T-helper 9 cell (primary cell): ENCODE measurements around the gene CTCFL.

Source experiments
- DNase-seq: peaks from one replicate; pipeline ENCODE4 v3.0.0-alpha.2; 2020
- total RNA-seq, 2 donors: gene quantifications; one replicate each; lab custom pipeline; 2026; lab: John Stamatoyannopoulos, UW

The CTCFL gene, protein sequence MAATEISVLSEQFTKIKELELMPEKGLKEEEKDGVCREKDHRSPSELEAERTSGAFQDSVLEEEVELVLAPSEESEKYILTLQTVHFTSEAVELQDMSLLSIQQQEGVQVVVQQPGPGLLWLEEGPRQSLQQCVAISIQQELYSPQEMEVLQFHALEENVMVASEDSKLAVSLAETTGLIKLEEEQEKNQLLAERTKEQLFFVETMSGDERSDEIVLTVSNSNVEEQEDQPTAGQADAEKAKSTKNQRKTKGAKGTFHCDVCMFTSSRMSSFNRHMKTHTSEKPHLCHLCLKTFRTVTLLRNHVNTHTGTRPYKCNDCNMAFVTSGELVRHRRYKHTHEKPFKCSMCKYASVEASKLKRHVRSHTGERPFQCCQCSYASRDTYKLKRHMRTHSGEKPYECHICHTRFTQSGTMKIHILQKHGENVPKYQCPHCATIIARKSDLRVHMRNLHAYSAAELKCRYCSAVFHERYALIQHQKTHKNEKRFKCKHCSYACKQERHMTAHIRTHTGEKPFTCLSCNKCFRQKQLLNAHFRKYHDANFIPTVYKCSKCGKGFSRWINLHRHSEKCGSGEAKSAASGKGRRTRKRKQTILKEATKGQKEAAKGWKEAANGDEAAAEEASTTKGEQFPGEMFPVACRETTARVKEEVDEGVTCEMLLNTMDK
- 0 reads per million in 2 donors for total RNA-seq

DNA sequence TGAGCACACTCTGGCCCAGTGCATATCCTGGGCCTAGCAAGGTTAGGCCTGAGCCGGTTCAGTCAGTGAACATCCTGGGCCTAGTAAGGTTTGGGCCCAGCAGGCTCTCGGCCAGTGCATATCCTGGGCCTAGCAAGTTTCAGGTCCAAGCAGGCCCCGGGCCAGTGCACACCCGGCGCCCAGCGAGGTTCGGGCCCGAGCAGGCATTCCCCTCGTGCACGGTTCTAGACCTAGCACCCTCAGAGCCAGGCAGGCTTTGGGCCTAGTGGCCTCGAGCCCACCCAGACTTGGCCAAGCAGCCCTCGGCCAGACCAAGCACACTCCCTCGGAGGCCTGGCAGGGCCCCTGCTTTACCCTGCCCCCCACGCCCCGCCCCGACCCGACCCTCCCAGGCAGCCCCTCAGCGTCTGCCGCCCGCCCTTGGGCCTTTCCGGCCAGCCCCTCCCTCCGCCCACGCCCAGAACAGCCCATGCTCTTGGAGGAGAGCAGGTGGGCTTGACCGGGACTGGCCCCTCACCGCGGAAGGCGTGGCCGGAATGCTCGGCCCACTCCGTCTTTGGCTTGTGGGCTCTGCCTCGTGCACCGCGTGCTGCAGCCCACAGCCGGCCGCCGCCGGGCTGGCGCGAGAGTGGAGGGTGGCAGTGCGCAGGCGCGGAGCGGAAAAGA is at the start of gene CTCFL:
Gene CTCFL (minus strand): TSS at position 630 of the 666 bp plus-strand sequence. CDS start 935 bp downstream, outside the sequence.
- no peak for DNase-seq

DNA sequence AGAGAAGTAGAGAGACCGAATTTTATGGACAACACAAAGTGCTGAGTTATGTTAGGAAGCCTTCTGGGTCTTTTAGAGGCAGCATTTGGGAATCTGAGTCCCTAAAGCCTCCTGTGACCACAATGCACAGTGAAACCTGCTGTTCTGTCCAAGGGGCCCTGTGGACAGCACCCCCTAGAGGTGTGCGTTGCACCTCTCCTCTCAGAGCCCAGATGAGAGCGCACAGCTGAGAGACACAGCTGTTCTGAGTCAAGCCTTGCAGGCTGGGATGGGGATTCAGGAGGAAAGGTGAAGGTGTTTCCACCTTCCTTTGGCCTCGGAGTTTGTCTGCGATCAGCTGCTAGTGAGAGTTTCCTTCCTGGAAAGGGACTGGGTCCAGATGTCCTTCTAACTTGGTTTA is 49.0 kb upstream of the CTCFL start:
- DNase-seq, result no peak

DNA sequence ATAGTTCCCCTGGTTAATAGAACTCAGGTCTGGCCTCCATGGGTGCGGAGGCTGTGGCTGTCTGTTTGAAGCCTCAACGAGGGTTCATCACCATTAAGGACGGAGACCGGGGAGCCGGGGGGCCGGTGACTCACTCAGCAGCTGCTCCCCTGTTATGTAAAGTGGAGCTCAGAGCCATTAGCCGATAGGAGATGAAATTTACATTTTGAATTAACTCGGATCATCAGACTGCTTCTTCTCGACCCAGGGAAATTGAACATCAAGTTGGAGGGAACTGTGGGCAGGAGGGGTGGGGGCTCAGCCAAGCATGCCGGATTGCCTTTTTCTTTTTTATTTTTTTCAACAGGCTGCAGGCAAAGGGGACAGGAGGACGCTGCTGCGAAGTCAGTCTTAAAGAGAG is 48.3 kb upstream of the CTCFL start:
- DNase-seq, result no peak

DNA sequence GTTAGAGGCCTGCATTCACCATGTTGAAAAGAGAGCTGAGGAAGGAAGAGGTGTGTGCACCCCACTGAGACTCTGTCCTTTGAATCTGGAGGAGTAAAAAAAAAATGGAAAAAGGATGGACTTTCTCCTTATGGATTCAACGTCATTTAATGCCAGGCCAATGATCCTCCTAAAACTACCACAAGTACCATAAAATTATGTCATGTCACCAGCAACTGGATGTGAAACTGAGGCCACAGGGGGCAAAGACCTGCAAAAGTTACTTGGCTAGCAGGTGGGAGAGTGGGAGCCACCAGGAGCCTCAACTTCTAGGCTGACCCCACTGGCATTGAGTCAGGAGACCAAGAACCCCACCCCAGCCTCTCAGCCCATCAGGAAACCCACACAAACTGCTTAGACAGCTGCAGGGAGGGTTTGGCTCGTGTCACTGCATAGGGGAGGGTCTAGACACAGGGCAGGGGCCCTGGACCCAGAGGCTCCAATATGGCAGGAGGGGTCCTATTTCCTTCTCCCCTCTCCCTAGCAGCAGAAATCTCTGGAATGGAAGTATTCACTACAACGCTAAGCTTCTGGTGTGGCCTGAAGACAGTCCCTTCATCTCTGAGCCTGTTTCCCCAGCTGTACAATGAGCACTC is 47.0 kb upstream of the CTCFL start:
- DNase-seq, result no peak

DNA sequence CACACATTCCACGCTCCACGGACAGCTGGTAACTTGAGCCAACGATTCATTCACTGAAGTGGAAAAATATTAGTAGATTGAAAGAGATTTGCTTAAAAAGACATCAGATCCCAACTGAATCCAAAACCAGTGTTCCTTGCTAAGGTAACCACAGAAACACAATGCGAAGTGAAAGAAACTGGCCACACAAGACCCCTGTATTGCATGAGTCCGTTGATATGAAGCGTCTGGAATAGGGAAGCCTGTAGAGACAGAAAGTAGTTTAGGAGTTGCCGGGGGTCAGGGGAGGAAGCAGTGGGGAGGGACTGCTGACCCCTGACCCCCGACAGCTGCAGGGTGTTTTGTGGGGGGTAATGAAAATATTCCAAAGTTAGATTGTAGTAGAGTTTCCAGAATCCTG is 46.0 kb upstream of the CTCFL start:
- no peak for DNase-seq

DNA sequence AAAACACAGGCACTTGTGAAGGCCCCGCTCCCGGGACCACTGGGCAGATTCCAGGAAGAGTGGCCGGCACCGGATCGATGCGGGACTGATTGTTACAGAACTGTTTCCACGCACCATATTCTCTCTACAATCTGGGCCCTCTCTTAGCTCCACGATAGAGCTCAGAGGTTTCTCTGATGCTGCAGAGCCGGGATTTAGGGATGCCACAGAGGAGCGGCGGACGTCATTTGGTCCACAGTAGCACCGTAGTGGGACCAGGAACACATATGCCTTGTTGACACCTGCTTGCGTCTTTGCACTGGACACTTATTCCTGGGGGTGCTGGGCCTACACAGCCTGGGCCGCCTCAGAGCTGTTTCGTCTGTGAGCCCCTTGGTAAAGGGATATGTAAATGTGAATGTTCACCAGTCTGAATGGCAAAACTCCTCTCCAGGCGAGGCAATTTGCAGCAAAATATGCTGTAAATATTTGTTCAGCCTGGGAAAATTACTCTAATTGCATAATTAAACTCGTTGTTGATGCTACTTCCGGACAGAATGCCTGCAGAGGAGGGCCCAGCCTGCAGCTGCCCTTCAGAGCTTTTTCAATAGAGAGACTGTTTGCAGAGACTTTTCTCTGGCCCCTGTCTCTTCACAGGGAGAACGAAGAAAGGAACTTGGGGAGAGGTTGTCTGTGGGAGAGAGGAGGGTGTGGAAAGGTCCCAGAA is 45.4 kb upstream of the CTCFL start:
- no peak for DNase-seq

DNA sequence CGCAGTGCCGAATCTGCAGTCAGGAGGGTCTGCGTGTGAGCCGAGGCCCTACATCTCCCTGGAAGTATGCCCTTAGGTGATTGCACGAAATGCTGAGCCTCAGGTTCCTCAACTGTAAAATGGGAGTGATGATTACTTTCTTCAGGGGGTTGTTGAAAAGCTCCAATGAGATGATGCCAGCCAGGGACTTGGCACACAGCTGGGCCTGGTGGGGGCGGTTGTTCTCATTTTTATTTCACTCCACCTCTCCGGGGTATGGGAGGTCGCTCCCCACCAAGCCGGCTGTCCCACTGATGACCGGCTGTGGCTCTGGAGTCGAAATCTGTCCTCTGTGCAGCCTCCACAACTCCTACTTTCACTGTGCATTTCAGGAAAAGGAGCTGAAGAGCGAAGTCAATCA is 44.0 kb upstream of the CTCFL start:
- no peak for DNase-seq

DNA sequence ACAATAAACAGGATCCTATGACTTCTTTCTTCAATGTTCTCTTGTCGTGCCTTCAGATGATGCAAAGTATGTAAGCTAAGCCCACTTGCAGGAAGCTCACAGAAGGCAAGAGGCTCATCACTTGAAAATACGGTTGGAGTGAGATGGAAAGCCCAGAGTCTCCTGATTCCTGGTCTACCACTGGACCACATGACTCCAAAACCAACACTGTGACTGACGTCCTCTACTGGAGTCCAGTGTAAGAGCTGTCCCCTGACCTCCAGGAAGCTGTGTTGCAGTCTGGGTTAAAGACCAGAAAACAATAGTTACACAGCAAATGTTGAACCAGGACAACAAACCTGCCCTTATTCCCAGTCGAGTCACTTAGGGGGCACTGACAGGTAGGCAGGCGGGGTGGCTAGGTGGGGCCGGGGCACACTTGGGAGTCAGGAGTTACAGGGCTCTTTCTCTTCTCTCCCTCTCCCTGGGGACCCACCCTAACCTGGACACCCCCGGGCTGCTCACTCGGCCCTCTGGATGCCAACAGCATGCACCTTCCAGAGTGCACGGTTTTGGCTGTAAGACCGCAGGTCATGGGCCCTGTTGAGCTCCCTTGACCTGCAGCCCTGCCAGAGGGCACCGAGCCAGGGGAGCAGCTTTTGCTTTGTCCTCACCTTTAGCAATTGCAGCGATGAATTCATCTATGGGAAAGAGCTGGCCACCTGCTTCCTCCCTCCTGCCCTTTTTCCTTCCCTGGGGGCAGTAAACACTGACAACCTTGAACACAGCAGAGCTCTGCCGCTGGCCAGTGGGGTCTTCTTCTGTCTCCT is 43.4 kb upstream of the CTCFL start:
- DNase-seq, result no peak

DNA sequence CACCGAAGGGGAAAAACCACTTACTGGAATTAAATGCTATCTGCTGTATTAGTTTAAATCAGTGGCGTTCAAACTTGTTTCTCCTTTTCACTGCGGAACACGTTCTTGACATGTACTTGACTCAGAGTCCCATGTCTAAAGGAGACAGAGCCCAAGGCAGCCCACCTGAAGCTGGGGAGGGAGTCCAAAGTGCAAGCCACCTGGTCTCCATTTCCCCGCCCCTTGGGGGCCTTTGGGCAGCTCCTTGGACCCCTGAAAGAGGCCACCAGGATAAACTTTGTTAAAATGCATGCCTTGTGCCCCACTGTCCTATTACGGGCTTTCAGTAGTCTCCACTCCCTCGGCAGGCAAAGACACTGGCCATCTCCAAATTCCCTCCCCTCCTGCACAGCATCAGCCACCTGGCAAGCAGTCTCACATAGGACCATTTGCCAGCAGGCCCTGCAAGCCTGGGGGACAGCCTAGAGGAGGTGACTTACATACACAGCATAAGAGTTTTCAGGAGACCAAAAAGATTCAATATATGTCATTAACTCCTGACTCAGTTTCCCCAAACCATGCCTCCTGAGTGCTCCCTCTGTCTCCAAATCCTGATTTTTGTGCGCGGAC is 42.6 kb upstream of the CTCFL start:
- no peak for DNase-seq

DNA sequence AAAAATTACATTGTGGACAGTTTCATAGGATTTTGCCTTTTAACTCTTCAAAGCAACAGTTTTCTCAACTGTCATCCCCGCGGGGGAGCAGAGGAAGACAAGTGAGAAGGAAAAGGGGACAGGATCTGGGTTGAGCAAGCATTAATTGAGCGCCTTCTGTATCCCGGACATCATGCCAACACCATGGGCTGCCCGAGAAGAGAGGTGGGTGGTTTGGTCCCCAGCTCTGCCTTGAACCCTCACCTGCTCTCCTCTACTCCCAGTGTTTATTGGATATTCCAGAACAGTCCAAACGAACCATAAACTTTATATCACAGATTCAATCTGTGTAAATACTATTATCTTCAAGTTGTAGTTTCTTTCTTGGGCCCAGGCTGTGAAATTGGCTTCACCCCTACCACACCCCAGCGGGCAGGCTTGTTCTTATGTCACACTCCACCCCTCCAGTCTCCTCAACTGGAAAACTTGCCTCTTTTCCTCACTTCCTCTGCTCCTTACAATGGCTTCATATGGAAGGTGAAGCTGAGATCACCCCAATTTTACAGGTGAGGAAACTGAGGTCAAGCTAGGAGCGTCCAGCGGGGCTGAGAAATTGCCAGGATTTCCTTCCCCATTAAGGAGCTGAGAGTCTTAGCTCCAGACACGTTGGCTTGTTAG is 42.0 kb upstream of the CTCFL start:
- no peak for DNase-seq

DNA sequence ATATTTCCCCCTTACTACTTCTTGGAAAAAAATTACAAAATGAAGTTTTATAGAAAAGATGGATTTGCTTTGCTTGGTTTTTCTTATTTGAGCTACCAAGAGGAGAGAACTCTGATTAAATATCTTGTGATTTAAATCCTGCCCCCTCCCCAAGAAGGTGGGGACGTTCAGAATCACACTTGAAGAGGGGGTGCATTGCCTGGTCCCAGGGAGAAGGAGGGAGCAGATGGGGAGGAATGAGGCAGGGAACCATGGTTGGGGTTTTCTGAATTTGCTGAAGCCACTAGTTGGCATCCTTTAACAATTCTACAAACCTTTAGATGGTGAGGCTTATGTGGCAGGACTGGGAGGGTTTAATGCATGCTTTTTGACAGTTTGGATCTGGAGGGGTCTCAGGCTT is 41.5 kb upstream of the CTCFL start:
- DNase-seq, result no peak

DNA sequence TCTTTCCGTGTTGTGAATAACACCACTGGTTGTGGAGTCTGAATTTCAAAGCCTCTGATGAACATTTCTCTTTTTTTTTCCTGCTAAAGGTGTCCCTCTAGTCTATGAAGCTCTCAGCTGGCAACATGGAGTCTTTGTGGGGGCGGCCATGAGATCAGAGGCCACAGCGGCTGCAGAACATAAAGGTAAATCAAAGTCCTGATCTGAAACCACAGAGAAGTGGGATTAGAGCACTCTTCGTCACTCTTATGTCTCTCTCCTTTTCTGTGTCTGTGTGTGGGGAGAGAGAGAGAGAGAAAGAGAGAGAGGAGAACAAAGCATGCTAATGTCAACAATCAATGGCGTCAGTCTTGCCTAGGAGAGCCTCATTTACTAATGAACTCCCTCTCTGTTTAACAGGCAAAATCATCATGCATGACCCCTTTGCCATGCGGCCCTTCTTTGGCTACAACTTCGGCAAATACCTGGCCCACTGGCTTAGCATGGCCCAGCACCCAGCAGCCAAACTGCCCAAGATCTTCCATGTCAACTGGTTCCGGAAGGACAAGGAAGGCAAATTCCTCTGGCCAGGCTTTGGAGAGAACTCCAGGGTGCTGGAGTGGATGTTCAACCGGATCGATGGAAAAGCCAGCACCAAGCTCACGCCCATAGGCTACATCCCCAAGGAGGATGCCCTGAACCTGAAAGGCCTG is 40.2 kb upstream of the CTCFL start:
- no peak for DNase-seq

DNA sequence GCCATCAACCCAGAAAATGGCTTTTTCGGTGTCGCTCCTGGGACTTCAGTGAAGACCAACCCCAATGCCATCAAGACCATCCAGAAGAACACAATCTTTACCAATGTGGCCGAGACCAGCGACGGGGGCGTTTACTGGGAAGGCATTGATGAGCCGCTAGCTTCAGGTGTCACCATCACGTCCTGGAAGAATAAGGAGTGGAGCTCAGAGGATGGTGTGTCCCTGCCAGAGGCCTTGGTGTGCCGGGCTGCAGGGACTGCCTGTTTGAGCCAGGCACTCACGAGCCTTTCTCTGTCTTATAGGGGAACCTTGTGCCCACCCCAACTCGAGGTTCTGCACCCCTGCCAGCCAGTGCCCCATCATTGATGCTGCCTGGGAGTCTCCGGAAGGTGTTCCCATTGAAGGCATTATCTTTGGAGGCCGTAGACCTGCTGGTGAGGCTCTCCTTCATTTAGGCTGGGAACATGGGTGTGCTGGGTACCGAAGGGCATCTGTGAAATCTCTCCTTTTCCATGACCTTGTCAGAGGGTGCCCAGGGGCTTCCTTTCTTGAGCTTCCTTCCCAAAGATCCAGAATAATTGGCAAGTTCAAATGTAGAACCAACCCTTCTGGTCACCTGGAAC is 39.4 kb upstream of the CTCFL start:
- no peak for DNase-seq

DNA sequence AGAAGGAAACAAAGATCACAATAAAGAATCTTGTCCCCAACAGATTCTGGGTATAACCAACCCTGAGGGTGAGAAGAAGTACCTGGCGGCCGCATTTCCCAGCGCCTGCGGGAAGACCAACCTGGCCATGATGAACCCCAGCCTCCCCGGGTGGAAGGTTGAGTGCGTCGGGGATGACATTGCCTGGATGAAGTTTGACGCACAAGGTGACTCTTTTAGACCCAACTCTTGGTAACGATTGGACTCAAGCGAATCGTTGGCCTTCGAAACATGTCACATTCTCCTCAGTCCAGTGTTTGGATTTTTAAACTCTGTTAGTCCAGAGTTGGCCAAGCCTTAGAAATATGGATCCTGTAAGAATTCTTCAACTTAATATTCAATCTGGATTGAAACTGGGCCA is 38.6 kb upstream of the CTCFL start:
- DNase-seq, result no peak

DNA sequence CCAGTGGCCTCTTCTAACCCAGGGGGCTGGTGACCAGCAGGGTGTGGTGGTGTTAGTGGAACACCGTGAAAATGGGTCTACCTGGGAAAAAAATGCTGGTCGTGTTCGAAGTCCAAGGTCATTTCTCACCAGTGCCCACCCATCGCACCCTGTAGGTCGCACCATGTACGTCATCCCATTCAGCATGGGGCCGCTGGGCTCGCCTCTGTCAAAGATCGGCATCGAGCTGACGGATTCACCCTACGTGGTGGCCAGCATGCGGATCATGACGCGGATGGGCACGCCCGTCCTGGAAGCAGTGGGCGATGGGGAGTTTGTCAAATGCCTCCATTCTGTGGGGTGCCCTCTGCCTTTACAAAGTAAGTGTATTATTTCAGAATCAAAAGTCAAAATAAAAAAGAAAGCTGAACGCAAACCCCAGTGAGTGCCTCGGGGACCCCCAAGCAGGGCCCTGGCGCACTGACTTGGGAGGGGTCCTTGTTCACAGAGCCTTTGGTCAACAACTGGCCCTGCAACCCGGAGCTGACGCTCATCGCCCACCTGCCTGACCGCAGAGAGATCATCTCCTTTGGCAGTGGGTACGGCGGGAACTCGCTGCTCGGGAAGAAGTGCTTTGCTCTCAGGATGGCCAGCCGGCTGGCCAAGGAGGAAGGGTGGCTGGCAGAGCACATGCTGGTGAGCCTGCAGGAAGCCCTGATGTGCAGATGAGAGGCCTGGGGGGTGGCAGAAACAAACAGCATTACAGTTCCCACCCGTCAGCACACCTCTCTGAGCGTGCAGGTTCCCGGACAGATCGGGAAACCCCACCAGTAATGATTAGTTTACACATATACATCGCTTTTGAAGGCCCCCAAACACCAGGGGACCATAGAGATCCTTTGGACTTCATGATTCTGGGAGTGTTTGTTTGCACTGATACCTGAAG is 37.9 kb upstream of the CTCFL start:
- no peak for DNase-seq

DNA sequence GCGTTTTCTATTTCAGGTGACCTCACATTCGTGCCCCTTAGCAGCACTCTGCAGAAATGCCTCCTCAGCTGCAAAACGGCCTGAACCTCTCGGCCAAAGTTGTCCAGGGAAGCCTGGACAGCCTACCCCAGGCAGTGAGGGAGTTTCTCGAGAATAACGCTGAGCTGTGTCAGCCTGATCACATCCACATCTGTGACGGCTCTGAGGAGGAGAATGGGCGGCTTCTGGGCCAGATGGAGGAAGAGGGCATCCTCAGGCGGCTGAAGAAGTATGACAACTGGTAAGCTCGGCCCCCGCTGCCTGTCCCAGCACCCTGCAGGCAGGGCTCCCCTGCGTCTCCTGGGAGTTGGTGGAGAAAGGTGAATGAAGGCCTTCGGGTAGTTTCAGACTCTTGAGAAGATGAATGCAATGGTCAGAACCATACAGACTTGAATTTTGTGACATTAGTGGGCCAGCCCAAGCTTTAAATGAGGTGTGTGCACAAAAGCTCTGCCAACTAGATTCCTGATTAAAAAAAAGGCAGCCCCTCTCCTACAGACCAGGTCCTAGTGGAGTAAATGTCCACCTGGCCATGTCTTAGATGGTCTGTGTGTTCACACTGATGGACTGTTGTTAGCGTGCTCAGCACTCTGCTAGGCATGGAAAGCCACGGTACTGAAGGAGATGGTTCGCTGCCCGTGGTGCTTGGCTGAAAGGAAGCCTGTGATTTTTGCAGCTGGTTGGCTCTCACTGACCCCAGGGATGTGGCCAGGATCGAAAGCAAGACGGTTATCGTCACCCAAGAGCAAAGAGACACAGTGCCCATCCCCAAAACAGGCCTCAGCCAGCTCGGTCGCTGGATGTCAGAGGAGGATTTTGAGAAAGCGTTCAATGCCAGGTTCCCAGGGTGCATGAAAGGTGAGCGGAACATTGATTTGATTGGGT is 36.7 kb upstream of the CTCFL start:
- DNase-seq, result no peak
